SK-N-SH (cell line): ENCODE data around the gene CARD14.

Experiments used
- CTCF ChIP-seq: fragments of 200-600 bp; sonication (generic); IDR thresholded peaks from 2 replicates; pipeline ENCODE4 v1.6.1; 2017; ENCODE audit warnings: antibody characterized with exemption, mild to moderate bottlenecking, moderate library complexity
- EP300 ChIP-seq, 2 experiments: IDR thresholded peaks; 2 replicates each; pipeline versions ENCODE4 v1.4.0 to v1.6.1; 2012; ENCODE audit warnings: borderline replicate concordance in 1 of 2, low read depth in 1 of 2, low read length in 1 of 2
- JUND ChIP-seq: IDR thresholded peaks from 2 replicates; pipeline ENCODE4 v1.4.0; 2012

GRCh38 chr17:80138856-80139426 lies 30.9 kb upstream of the CARD14 start:
- no peak for TF ChIP-seq CTCF
- TF ChIP-seq EP300 (IDR thresholded peaks at IDR 0.05; ENCODE audit: borderline replicate concordance in 1 of 2, low read depth in 1 of 2, low read length in 1 of 2): no peak
- no peak for TF ChIP-seq JUND
